ENCODE data around the gene KLF11. TPM values are rescaled to one million over a fixed set of nuclear protein-coding genes. Genes with fewer than 3 reads are reported as not detected.

KLF11 gene
- polyA plus RNA-seq, 1 experiment, result 4.9 TPM

DNA sequence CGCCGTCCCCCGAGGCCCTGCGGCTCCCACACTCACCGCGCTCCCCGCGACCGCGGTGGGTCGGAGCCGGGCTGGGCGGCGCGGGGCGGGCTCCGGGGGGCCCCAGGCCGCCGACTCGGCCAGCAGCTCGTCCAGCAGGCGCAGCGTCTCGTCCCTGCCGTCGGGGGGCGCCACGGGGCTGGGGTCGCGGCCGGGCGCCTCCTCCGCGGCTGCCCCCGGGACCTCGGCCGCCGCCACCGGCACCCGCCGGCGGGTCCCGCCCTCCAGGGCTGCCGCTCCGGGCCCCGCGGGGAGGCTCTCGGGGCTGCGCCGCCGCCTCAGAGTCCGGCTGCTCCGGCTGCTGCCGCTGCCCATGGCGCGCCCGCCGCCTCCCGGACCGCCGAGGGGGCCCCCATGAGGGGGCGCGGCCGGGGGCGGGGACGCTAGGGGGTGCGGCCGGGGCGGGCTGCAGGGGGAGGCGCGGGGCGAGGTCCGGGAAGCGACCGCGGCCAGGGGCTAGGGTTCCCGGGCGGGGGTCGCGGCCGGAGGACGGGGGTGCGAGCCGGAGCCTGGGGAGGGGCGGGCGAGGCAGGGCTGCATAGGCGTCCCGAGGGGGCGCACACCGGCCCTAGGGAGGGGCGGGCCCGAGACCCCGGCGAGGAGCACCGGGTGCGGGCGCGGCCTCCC, 36.7 kb downstream of the KLF11 start, which contains the start of gene CYS1:
Gene CYS1 (minus strand): TSS at position 542 of the 666 bp plus-strand sequence. CDS start 188 bp downstream, at position 354.
- H3K27me3 ChIP-seq (ENCODE audit: control insufficient read depth, insufficient read depth, low read length), result peaks cover 66% of the 10 kb centered on the region

DNA sequence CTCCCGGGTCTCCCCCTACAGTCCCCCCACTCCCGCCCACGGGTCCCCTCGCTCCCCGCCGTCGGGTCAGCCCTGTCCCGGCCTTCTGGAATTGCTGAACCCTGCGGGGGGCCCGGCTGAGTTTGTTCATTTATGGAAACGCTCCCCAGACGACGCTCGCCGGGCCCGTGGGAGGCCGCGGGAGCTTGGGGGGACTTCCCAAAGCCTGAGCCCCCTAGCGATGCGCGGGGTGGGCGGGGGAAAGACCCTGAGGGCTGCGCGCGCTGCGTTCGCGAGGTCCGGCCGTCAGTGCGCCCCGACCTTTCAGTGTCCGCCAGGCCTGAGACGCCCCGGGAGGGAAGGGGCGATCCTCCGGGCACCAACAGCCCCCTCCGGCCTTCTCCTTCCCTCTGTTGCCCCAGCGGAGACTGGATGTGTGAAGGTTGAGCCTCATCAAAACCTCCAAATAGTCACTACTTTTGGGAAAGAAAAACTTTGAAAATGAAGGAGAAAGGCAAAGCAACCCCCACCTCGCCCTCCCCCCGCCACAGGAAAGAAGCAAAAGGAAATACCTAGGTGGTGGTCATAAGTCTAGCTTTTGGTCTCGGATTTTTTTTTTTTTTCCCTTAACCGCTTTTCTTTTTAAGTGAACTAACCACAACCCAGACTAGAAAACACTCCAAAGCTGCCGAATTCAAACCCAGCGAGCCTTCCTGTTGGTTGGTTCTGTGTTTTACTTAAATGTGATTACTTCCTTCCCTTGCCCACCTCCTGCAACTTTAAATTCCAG, 37.4 kb downstream of the KLF11 start:
- no peaks in the 10 kb centered on the region for H3K9me3 ChIP-seq (ENCODE audit: control insufficient read depth, insufficient read depth, low read length)
- H3K27ac ChIP-seq (ENCODE audit: low read depth, low read length), result no peak overlapping the region
- H3K27me3 ChIP-seq (ENCODE audit: control insufficient read depth, insufficient read depth, low read length), result peaks cover 68% of the 10 kb centered on the region
- ChIA-PET POLR2A (no interaction called here), CTCF (no interaction called here)
- TF ChIP-seq, protein P1, sequence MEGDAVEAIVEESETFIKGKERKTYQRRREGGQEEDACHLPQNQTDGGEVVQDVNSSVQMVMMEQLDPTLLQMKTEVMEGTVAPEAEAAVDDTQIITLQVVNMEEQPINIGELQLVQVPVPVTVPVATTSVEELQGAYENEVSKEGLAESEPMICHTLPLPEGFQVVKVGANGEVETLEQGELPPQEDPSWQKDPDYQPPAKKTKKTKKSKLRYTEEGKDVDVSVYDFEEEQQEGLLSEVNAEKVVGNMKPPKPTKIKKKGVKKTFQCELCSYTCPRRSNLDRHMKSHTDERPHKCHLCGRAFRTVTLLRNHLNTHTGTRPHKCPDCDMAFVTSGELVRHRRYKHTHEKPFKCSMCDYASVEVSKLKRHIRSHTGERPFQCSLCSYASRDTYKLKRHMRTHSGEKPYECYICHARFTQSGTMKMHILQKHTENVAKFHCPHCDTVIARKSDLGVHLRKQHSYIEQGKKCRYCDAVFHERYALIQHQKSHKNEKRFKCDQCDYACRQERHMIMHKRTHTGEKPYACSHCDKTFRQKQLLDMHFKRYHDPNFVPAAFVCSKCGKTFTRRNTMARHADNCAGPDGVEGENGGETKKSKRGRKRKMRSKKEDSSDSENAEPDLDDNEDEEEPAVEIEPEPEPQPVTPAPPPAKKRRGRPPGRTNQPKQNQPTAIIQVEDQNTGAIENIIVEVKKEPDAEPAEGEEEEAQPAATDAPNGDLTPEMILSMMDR (IDR thresholded peaks at IDR 0.05; ENCODE audit: low read depth, low read length), result no peak
- H3K4me3 ChIP-seq (ENCODE audit: low read depth, low read length), result no peak overlapping the region
- no peak for DNase-seq (ENCODE audit: low read depth, low spot score)

More for the DNA sequence above, 36.7 kb downstream of the KLF11 start, which contains the start of gene CYS1:
- H3K9me3 ChIP-seq (ENCODE audit: control insufficient read depth, insufficient read depth, low read length), result no peaks in the 10 kb centered on the region
- H3K4me3 ChIP-seq (ENCODE audit: low read depth, low read length), result peak within 1 kb of the TSS; percentile 39
- no peak for DNase-seq (ENCODE audit: low read depth, low spot score)
- TF ChIP-seq, protein P1 (IDR thresholded peaks at IDR 0.05; ENCODE audit: low read depth, low read length), result no peak
- no peak within 1 kb of the TSS for H3K27ac ChIP-seq (ENCODE audit: low read depth, low read length)
- ChIA-PET CTCF (interaction anchor here (0.6 to 3.1 kb wide), 2 partner anchors 13 to 17 kb away, joined by 3 to 22 read pairs; no protein-coding TSS in a partner anchor), POLR2A (interaction anchor here (1.2 kb wide), 1 partner anchor 17 kb away, joined by 4 read pairs; no protein-coding TSS in a partner anchor)

DNA sequence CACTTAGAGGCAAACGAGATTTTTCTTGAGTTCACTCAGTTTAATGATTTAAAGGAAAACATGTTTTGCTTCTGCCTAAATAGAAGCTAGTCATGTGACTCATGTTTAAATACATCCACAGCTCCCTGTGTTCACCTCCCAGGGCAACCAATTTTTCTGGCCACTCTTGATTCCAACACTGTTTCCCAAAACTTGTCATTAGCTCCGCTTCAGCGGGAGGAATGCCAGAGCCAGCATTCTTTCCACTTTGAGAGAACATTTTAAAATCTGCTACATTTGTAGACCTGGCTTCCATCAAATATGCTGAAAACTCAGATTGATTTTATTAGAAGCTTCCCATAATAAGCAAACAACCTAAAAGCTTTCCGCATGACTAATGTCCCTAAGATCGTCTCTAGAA, 39.7 kb downstream of the KLF11 start:
- H3K27ac ChIP-seq (ENCODE audit: low read depth, low read length), result no peak overlapping the region
- H3K4me3 ChIP-seq (ENCODE audit: low read depth, low read length), result no peak overlapping the region
- POLR2A ChIA-PET, result interaction anchor here (0.7 kb wide), 1 partner anchor 103 kb away, joined by 4 read pairs; no protein-coding TSS in a partner anchor
- H3K9me3 ChIP-seq (ENCODE audit: control insufficient read depth, insufficient read depth, low read length), result no peaks in the 10 kb centered on the region
- DNase-seq (ENCODE audit: low read depth, low spot score), result no peak
- TF ChIP-seq, protein P1 (IDR thresholded peaks at IDR 0.05; ENCODE audit: low read depth, low read length), result no peak
- CTCF ChIA-PET, result interaction anchor here (0.9 to 2.4 kb wide), 4 partner anchors 10 to 352 kb away, joined by 3 to 24 read pairs (median 10); no protein-coding TSS in a partner anchor
- H3K27me3 ChIP-seq (ENCODE audit: control insufficient read depth, insufficient read depth, low read length), result peaks cover 62% of the 10 kb centered on the region

DNA sequence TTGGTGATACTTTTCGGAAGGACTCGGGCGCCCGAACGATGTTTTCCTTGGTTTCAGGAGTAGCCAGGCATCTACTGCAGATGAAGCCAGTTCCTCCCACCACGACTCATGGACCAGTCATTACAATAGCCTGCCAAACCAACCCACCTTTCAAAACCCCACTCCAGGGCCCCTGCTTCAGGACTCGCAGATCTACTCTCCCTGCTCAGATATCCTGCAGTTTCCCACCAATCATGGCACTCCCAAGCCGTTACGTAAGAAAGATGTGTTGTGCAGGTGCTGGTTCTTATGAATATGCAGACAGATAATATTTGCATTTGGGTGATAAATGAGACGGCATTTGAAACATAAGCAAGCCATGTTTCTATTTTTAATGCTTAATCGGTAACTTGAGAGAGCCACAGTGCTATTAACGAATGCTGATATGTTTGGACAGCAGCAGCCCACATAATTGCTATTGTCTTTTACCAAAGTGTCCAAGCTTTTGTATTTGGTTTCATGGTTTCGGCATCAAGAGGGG, 40.4 kb downstream of the KLF11 start:
- Histone ChIP-seq H3K4me3 (ENCODE audit: low read depth, low read length) (no peak overlapping the region), H3K27ac (ENCODE audit: low read depth, low read length) (no peak overlapping the region), H3K27me3 (ENCODE audit: control insufficient read depth, insufficient read depth, low read length) (peaks cover 56% of the 10 kb centered on the region), H3K9me3 (ENCODE audit: control insufficient read depth, insufficient read depth, low read length) (no peaks in the 10 kb centered on the region)
- no peak for DNase-seq (ENCODE audit: low read depth, low spot score)
- TF ChIP-seq, protein P1 (IDR thresholded peaks at IDR 0.05; ENCODE audit: low read depth, low read length), result no peak
- ChIA-PET CTCF (interaction anchor here (0.9 to 2.4 kb wide), 3 partner anchors 11 to 99 kb away, joined by 3 to 24 read pairs (median 14); no protein-coding TSS in a partner anchor), POLR2A (no interaction called here)

Measured in AG04450 (cell line).